AG09309 (cell line): Measurements from ENCODE around the gene GUCY2C.
"Not testable (repeated sequence)": the region's sequence is repeated elsewhere in the genome, so short reads cannot be mapped to it uniquely, and the experiment has no call there.

ENCODE experiments used
- DNase-seq: peaks from one replicate; pipeline ENCODE4 v3.0.0-alpha.2; 2010; ENCODE audit warnings: low read depth
- H3K4me3 ChIP-seq: 2 replicates; pipeline ENCODE4 v1.5.1; 2011; ENCODE audit warnings: mild to moderate bottlenecking, low read depth, low read length, moderate library complexity; ENCODE audit not compliant: control insufficient read depth
- TF ChIP-seq, protein P1 (sequence below): IDR thresholded peaks from 2 replicates; pipeline ENCODE4 v1.5.1; 2011; ENCODE audit warnings: mild to moderate bottlenecking, low read depth, low read length, inconsistent platforms; ENCODE audit not compliant: insufficient read depth, control insufficient read depth; ENCODE audit errors: missing control alignments

The GUCY2C gene

DNA sequence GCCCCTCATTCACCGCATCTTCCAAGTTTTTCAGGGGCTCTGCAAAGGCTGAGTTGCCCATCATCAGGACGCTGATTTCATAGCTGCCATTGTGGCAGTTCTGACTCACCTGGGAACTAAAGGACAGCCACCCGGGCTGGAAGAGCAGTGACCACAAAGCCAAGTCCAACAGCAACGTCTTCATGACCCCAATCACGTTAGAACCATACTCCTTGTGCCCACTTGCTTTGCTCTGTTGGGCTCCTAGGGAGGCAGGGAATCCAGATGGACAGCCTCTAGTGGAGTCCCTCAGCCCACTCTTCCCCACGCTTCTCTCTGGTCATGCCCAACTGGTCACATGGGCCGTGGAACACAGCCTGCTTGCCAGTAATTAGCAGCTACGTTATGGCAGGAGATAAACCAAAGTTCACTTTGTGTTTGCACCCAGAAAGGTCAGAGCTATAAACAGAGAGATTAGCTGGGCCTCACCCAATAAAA lies at the start of gene GUCY2C:
Gene GUCY2C (minus strand): TSS at position 335 of the 477 bp plus-strand sequence. CDS start 151 bp downstream, at position 184.
- no peak within 1 kb of the TSS for H3K4me3 ChIP-seq
- TF ChIP-seq, protein P1, sequence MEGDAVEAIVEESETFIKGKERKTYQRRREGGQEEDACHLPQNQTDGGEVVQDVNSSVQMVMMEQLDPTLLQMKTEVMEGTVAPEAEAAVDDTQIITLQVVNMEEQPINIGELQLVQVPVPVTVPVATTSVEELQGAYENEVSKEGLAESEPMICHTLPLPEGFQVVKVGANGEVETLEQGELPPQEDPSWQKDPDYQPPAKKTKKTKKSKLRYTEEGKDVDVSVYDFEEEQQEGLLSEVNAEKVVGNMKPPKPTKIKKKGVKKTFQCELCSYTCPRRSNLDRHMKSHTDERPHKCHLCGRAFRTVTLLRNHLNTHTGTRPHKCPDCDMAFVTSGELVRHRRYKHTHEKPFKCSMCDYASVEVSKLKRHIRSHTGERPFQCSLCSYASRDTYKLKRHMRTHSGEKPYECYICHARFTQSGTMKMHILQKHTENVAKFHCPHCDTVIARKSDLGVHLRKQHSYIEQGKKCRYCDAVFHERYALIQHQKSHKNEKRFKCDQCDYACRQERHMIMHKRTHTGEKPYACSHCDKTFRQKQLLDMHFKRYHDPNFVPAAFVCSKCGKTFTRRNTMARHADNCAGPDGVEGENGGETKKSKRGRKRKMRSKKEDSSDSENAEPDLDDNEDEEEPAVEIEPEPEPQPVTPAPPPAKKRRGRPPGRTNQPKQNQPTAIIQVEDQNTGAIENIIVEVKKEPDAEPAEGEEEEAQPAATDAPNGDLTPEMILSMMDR, result no peak
- DNase-seq, result no peak

DNA sequence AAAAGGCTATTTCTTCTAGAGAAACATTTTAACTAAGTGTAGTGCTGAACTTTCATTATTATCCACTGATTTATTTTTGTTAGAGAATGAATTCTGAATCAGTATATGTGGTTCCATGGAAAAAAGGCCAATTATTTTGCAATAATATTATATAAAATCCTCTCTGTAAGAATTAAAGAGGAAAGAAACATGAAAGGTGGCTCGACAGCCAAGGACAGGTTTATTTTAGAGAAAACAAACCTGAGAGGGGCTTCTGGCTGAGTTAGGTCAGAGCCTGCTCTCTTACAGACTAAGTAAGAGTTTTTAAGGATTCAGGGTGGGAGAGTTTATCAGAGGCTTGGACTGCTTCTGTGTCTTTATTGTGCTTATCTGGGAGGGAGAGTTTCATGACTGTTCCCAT lies 46.7 kb upstream of the GUCY2C start:
- TF ChIP-seq, protein P1, result no peak
- no peak for DNase-seq
- H3K4me3 ChIP-seq, result no peak overlapping the region

DNA sequence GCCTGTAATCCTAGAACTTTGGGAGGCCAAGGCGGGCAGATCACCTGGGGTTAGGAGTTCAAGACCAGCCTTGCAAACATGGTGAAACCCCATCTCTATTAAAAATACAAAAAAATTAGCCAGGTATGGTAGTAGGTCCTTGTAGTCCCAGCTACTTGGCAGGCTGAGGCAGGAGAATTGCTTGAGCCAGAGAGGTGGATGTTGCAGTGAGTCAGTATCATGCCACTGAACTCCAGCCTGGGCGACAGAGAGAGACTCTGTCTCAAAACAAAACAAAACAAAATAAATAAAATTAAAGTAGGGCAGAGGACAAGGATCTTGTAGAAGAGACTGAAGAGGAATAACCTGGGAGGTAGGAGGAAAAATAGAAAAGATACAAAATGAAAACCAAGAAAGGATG lies 45.5 kb upstream of the GUCY2C start:
- TF ChIP-seq, protein P1, result no peak
- no peak overlapping the region for H3K4me3 ChIP-seq
- DNase-seq, result no peak

DNA sequence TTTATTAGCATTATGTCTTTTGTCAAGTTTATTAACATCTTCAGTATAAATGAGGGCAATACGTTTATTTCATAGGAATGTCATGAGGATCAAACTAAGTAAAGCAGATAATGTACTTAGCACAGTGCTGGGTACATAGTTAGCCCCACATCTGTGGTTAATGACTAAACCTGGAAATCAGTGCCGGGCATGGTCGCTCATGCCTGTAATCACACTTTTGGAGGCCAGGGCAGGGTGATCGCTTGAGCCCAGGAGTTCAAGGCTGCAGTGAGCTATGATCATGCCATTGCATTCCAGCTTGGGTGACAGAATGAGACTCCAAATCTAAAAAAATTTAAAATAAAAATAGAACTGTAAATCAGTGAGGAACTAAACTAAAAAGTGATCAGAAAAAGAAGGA lies 44.8 kb upstream of the GUCY2C start:
- TF ChIP-seq, protein P1, result no peak
- no peak overlapping the region for H3K4me3 ChIP-seq
- no peak for DNase-seq

DNA sequence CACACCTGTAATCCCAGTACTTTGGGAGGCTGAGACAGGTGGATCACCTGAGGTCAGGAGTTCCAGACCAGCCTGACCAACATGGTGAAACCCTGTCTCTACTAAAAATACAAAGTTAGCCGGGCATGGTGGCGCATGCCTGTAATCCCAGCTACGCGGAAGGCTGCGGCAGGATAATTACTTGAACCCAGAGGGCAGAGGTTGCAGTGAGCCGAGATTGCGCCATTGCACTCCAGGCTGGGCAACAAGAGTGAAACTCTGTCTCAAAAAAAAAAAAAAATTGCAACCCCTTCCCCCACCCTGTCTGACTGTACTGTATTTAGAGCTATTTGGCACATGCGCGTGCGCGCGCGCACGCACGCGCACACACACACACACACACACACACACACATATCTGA lies 40.0 kb upstream of the GUCY2C start:
- not testable (repeated sequence) for H3K4me3 ChIP-seq, DNase-seq

DNA sequence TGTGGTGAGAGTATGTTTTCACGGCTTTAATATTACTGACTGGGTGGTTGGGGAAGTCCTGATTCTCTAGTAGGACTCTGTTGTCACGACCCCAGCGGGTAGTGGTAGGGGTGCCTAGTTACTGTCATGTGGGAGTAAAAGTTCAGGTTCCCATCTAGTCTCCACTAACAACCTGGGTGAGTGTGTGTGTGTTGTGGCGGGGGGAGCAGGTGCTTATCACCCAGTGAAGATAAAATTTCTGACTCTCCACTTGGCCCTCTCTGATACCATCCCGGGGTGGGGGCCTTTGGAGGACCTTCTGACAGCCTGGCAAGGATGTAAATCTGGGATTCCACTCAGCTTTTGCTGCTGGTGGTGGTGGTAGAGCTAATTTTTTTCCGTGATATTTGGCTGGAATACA lies 35.4 kb upstream of the GUCY2C start:
- no peak overlapping the region for H3K4me3 ChIP-seq
- no peak for DNase-seq
- TF ChIP-seq, protein P1, result no peak

DNA sequence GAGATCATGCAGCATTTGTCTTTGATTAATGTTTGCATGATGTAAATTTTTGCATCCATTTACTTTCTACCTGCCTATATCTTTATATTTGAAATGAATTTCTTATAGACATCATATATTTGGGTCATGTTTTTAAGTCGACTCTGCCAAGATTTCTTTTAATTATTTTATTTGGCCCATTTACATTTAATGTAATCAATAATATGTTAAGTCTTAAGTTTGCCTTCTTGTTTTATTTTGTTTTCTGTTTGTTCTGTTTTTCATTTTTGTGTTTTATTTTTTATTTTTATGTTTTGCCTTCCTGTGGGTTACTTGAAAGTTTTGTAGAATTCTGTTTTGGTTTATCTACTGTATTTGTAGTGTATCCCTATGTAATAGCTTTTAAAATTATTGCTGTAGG lies 33.2 kb upstream of the GUCY2C start:
- TF ChIP-seq, protein P1, result no peak
- DNase-seq, result no peak
- no peak overlapping the region for H3K4me3 ChIP-seq
